ENCODE results near the gene LRRC31. TPM values are rescaled to one million over a fixed set of nuclear protein-coding genes. Genes with fewer than 3 reads are reported as not detected.

The LRRC31 gene
- total and polyA plus RNA-seq, 2 of the 13 experiments (the other 11 are each of a cell fraction or from before 2014, with no cell fraction given), result not detected

DNA sequence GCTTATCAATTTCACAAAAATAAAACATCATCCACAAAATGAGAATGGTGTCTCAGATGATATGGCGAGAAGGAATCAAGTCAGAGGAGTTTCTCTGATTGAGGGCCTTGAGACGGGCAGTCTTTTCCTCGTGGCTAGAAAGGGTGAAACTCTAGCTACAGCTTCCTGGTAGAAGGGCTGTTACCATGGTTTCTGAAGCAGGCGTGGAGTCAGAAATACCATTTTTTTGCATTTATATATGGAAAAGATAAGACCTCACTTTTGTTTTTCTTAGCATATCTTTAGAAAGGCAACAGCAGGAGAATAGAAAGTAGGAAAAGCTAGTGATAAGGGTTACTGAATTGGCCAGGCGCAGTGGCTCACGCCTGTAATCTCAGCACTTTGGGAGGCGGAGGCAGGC, 24.4 kb upstream of the LRRC31 start (continued):
- TF ChIP-seq, protein P1, sequence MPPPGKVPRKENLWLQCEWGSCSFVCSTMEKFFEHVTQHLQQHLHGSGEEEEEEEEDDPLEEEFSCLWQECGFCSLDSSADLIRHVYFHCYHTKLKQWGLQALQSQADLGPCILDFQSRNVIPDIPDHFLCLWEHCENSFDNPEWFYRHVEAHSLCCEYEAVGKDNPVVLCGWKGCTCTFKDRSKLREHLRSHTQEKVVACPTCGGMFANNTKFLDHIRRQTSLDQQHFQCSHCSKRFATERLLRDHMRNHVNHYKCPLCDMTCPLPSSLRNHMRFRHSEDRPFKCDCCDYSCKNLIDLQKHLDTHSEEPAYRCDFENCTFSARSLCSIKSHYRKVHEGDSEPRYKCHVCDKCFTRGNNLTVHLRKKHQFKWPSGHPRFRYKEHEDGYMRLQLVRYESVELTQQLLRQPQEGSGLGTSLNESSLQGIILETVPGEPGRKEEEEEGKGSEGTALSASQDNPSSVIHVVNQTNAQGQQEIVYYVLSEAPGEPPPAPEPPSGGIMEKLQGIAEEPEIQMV (CRISPR knock-in tag; IDR thresholded peaks at IDR 0.05; ENCODE audit: low read depth), result no peak
- TF ChIP-seq ZNF614 (CRISPR knock-in tag; IDR thresholded peaks at IDR 0.05; ENCODE audit: borderline replicate concordance) (no peak), ISL2 (CRISPR knock-in tag; IDR thresholded peaks at IDR 0.05) (no peak), ZC3H13 (CRISPR knock-in tag; IDR thresholded peaks at IDR 0.05) (no peak), ARNT (IDR thresholded peaks at IDR 0.05) (no peak), NFYB (CRISPR knock-in tag; IDR thresholded peaks at IDR 0.05) (no peak), ZNF782 (CRISPR knock-in tag; IDR thresholded peaks at IDR 0.05; ENCODE audit: borderline replicate concordance) (no peak), ZNF615 (CRISPR knock-in tag; IDR thresholded peaks at IDR 0.05; ENCODE audit: borderline replicate concordance) (no peak), SATB2 (CRISPR knock-in tag; IDR thresholded peaks at IDR 0.05) (no peak), AGO1 (IDR thresholded peaks at IDR 0.05; ENCODE audit: low read depth, low read length, poor library complexity, severe bottlenecking) (no peak)
- TF ChIP-seq, protein P2, sequence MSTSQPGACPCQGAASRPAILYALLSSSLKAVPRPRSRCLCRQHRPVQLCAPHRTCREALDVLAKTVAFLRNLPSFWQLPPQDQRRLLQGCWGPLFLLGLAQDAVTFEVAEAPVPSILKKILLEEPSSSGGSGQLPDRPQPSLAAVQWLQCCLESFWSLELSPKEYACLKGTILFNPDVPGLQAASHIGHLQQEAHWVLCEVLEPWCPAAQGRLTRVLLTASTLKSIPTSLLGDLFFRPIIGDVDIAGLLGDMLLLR (CRISPR knock-in tag; IDR thresholded peaks at IDR 0.05), result no peak
- TF ChIP-seq, protein P3, sequence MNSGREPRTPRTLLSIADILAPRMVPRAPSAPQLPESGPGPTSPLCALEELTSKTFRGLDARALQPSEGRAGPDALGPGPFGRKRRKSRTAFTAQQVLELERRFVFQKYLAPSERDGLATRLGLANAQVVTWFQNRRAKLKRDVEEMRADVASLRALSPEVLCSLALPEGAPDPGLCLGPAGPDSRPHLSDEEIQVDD (CRISPR knock-in tag; IDR thresholded peaks at IDR 0.05; ENCODE audit: borderline replicate concordance), result no peak
- TF ChIP-seq, protein P4, sequence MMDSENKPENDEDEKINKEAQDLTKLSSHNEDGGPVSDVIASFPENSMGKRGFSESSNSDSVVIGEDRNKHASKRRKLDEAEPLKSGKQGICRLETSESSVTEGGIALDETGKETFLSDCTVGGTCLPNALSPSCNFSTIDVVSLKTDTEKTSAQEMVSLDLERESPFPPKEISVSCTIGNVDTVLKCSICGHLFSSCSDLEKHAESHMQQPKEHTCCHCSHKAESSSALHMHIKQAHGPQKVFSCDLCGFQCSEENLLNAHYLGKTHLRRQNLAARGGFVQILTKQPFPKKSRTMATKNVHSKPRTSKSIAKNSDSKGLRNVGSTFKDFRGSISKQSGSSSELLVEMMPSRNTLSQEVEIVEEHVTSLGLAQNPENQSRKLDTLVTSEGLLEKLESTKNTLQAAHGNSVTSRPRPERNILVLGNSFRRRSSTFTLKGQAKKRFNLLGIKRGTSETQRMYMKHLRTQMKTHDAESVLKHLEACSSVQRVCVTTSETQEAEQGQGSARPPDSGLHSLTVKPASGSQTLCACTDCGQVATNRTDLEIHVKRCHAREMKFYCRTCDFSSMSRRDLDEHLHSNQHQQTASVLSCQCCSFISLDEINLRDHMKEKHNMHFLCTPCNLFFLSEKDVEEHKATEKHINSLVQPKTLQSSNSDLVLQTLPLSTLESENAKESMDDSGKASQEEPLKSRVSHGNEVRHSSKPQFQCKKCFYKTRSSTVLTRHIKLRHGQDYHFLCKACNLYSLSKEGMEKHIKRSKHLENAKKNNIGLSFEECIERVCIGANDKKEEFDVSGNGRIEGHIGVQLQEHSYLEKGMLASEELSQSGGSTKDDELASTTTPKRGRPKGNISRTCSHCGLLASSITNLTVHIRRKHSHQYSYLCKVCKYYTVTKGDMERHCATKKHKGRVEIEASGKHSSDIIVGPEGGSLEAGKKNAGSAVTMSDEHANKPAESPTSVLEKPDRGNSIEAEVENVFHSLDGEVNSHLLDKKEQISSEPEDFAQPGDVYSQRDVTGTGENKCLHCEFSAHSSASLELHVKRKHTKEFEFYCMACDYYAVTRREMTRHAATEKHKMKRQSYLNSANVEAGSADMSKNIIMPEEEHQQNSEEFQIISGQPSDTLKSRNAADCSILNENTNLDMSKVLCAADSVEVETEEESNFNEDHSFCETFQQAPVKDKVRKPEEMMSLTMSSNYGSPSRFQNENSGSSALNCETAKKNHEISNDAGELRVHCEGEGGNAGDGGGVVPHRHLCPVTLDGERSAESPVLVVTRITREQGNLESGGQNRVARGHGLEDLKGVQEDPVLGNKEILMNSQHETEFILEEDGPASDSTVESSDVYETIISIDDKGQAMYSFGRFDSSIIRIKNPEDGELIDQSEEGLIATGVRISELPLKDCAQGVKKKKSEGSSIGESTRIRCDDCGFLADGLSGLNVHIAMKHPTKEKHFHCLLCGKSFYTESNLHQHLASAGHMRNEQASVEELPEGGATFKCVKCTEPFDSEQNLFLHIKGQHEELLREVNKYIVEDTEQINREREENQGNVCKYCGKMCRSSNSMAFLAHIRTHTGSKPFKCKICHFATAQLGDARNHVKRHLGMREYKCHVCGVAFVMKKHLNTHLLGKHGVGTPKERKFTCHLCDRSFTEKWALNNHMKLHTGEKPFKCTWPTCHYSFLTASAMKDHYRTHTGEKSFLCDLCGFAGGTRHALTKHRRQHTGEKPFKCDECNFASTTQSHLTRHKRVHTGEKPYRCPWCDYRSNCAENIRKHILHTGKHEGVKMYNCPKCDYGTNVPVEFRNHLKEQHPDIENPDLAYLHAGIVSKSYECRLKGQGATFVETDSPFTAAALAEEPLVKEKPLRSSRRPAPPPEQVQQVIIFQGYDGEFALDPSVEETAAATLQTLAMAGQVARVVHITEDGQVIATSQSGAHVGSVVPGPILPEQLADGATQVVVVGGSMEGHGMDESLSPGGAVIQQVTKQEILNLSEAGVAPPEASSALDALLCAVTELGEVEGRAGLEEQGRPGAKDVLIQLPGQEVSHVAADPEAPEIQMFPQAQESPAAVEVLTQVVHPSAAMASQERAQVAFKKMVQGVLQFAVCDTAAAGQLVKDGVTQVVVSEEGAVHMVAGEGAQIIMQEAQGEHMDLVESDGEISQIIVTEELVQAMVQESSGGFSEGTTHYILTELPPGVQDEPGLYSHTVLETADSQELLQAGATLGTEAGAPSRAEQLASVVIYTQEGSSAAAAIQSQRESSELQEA (CRISPR knock-in tag; IDR thresholded peaks at IDR 0.05; ENCODE audit: not compliant biosample characterization), result no peak
